Measurements from ENCODE around the gene ALDH6A1. TPM values are rescaled to one million over a fixed set of nuclear protein-coding genes. Genes with fewer than 3 reads are reported as not detected.
"Not testable (repeated sequence)": the region's sequence is repeated elsewhere in the genome, so short reads cannot be mapped to it uniquely, and the experiment has no call there.

Gene ALDH6A1
- total and polyA plus RNA-seq, 11 donors, result 16.5 to 103 (median 52.7) TPM

DNA sequence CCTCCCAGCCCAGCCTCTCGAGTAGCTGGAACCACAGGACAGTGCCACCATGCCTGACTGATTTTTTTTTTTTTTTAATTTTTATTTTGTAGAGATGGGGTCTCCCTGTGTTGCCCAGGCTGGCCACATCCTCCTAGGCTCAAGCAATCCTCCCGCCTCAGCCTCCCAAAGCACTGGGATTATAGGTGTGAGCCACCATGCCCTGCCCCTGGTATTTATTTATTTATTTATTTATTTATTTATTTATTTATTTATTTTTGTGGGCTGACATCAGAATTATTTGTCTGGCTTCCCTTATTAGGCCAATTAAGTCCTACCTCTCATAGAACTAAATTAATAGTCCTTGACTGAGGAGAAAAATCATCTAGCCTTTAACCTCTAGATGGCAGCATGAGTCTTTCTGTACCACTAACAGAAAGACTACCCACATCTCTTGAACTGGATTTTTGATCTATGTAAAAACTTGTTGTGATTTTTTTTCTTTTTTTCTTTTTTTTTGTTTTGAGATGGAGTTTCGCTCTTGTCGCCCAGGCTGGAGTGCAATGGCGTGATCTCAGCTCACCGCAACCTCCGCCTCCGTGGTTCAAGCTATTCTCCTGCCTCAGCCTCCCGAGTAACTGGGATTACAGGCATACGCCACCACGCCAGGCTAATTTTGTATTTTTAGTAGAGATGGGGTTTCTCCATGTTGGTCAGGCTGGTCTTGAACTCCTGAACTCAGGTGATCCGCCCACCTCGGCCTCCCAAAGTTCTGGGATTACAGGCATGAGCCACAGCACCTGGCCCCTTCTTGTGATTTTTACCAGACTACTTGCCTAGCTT is 27.4 kb upstream of the ALDH6A1 start:
- peak; percentile 30 to 72 (median 55) for TF ChIP-seq CTCF (IDR thresholded peaks at IDR 0.05)

GRCh38 chr14:74109369-74109768 is 25.1 kb upstream of the ALDH6A1 start:
- DNase-seq (no peak), ATAC-seq (no peak)
- intact Hi-C loops (cut with DNase I), result no loop called here
- H3K9me3 ChIP-seq, result no peaks in the 10 kb centered on the region
- no peak overlapping the region for H3K4me3 ChIP-seq
- no peaks in the 10 kb centered on the region for H3K4me1 ChIP-seq
- H3K27me3 ChIP-seq, result no peaks in the 10 kb centered on the region
- no peak for TF ChIP-seq CTCF (IDR thresholded peaks at IDR 0.05)
- WGBS, 4 donors, result 58 to 84% (median 78%) methylated on average over 1 of the region's 1 CpG
- no peak overlapping the region for H3K27ac ChIP-seq
- H3K36me3 ChIP-seq, result peaks cover 0 to 54% (median 14%) of the 10 kb centered on the region in 9 donors

More for the DNA sequence above, 27.4 kb upstream of the ALDH6A1 start:
- peak in 2 of 4 donors; percentile 57 to 61 for ATAC-seq
- intact Hi-C loops (cut with DNase I), result loop anchor here in 9 of 10 donors (1.0 to 5.0 kb wide), 6 partner anchors 139 to 145 kb away; no protein-coding TSS in a partner anchor
- not testable (repeated sequence) for H3K27me3 ChIP-seq, DNase-seq, H3K27ac ChIP-seq, H3K4me3 ChIP-seq, H3K4me1 ChIP-seq, H3K9me3 ChIP-seq
- H3K36me3 ChIP-seq, result peaks cover 0 to 42% (median 6%) of the 10 kb centered on the region in 9 donors
- 93 to 95% (median 94%) methylated on average over 13 of the region's 13 CpGs for WGBS, 4 donors

GRCh38 chr14:74105381-74105780 is 21.1 kb upstream of the ALDH6A1 start:
- Histone ChIP-seq H3K27ac (no peak overlapping the region), H3K9me3 (no peaks in the 10 kb centered on the region), H3K36me3 (peaks cover 0 to 78% (median 38%) of the 10 kb centered on the region in 9 donors), H3K4me3 (no peak overlapping the region), H3K4me1 (no peaks in the 10 kb centered on the region), H3K27me3 (no peaks in the 10 kb centered on the region)
- ATAC-seq (no peak), DNase-seq (no peak)
- intact Hi-C loops (cut with DNase I), result no loop called here
- 93 to 96% (median 93%) methylated on average over 2 of the region's 2 CpGs for WGBS, 4 donors
- TF ChIP-seq POLR2A (IDR thresholded peaks at IDR 0.05) (no peak), CTCF (IDR thresholded peaks at IDR 0.05) (no peak)

- DNase-seq, result no peak
- intact Hi-C loops (cut with DNase I), result no loop called here
- 93 to 96% (median 94%) methylated on average over 8 of the region's 8 CpGs for WGBS, 4 donors
Observed at GRCh38 chr14:74089251-74090020, 5.2 kb upstream of the ALDH6A1 start.

More at GRCh38 chr14:74089251-74090020, 5.2 kb upstream of the ALDH6A1 start:
- no peak for TF ChIP-seq POLR2A (IDR thresholded peaks at IDR 0.05)
- TF ChIP-seq CTCF (IDR thresholded peaks at IDR 0.05), result no peak
- Histone ChIP-seq H3K27ac (no peak overlapping the region), H3K4me3 (no peak overlapping the region), H3K9me3 (no peaks in the 10 kb centered on the region), H3K27me3 (no peaks in the 10 kb centered on the region), H3K4me1 (peaks cover 0 to 17% (median 10%) of the 10 kb centered on the region in 12 donors), H3K36me3 (peaks cover 0 to 35% (median 28%) of the 10 kb centered on the region in 9 donors)
- no peak for ATAC-seq

Measured in heart left ventricle (tissue), 16 donors.